GM18505 (cell line): ENCODE data around the gene ZC3H10.

Source experiments
- ATAC-seq: cut with Tn5 transposase; IDR thresholded peaks from one replicate; pipeline ENCODE4 v1.9.1; 2021; ENCODE audit not compliant: unreplicated experiment
- POLR2A ChIP-seq: IDR thresholded peaks from 4 replicates; pipeline ENCODE4 v1.6.1; 2011; ENCODE audit warnings: borderline replicate concordance; ENCODE audit not compliant: insufficient read depth, insufficient read length; ENCODE audit errors: extremely low read depth

ZC3H10 gene

GRCh38 chr12:56169229-56169759, 51.2 kb downstream of the ZC3H10 start:
- ATAC-seq = no peak

GRCh38 chr12:56172839-56173238, 54.8 kb downstream of the ZC3H10 start:
- no peak for TF ChIP-seq POLR2A
- ATAC-seq = no peak

More at GRCh38 chr12:56169229-56169759, 51.2 kb downstream of the ZC3H10 start:
- TF ChIP-seq POLR2A = no peak
